GM18520 (cell line): ENCODE results near the gene CFAP410.
"Not testable (repeated sequence)": the region's sequence is repeated elsewhere in the genome, so short reads cannot be mapped to it uniquely, and the experiment has no call there.

Experiments
- ATAC-seq: cut with Tn5 transposase; IDR thresholded peaks from one replicate; pipeline ENCODE4 v1.9.1; 2021; ENCODE audit not compliant: unreplicated experiment

Gene CFAP410

GRCh38 chr21:44318489-44319285 is 20.5 kb downstream of the CFAP410 start:
- ATAC-seq: no peak

DNA sequence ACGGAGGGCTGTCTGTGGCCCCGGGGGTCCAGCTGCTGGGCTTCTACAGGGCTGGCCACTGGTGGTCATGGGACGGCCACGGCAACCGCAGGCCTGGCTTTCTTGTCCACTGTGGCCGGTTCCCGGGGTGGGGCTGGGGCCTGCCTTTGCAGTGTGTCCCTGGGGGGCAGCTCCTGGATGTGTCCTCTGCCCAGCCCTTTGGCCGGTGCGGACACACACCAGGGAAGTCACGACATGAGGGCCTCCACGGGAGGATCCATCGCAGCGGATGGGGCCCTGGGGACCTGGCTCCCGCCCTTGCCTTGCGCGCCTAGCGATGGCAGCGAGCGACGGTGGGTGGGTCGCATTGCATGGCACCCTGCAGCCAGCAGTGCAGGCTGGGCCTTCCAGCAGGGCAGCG is 21.3 kb downstream of the CFAP410 start:
- no peak for ATAC-seq

GRCh38 chr21:44317241-44317782 is 21.9 kb downstream of the CFAP410 start:
- no peak for ATAC-seq

GRCh38 chr21:44316277-44316900 is 22.8 kb downstream of the CFAP410 start:
- ATAC-seq: no peak

DNA sequence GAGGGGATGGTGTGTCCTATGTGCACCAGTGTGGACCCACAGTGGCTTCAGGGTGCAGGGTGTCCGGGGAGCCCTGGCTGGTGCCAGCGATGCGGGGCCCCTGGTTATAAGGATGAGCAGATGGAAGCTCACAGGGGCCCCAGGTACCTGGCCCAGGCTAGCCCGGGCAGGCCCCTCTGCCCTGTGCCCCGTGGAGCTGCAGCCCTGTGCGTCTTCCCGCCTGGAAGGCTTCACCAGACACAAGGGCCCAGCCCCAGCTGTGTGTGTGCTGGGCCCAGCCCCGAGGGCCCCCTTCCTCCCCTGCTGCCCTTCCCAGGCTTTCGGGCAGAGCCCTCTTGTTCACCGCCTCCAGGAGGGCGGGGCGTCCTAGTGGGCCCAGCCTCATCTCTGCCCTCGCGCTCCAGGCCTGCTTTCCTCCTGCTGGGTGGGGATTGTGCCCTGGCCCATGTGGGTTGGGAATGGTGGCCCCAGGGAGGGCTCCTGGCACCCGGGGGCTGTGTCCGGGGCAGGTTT is 23.4 kb downstream of the CFAP410 start:
- ATAC-seq: no peak

DNA sequence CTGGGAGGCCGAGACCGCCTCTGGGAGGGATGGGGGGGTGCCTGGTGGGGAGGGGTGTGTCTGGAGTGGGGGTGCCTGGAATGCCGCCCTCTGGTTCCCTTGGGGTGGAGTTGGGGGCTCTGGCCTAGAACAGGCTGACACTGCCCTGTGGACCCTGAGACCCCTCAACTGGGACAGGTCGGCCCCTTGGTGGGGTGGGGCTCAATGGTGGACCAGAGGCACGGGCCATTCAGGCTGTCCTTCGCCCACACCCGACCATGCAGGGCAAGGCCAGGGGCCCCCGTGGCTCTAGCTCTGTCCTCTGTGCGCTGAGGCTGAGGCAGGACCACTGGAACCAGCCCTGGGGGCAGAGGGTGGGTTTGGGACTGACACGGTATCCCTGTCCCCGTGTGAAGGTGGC is 24.6 kb downstream of the CFAP410 start:
- no peak for ATAC-seq

GRCh38 chr21:44314128-44314527 is 25.1 kb downstream of the CFAP410 start:
- no peak for ATAC-seq

GRCh38 chr21:44313451-44313850 is 25.7 kb downstream of the CFAP410 start:
- ATAC-seq: no peak

GRCh38 chr21:44312716-44313115 is 26.5 kb downstream of the CFAP410 start:
- no peak for ATAC-seq

GRCh38 chr21:44312089-44312488 is 27.1 kb downstream of the CFAP410 start:
- no peak for ATAC-seq

- no peak for ATAC-seq
These were observed 28.3 kb downstream of the CFAP410 start for GRCh38 chr21:44310628-44311507.

DNA sequence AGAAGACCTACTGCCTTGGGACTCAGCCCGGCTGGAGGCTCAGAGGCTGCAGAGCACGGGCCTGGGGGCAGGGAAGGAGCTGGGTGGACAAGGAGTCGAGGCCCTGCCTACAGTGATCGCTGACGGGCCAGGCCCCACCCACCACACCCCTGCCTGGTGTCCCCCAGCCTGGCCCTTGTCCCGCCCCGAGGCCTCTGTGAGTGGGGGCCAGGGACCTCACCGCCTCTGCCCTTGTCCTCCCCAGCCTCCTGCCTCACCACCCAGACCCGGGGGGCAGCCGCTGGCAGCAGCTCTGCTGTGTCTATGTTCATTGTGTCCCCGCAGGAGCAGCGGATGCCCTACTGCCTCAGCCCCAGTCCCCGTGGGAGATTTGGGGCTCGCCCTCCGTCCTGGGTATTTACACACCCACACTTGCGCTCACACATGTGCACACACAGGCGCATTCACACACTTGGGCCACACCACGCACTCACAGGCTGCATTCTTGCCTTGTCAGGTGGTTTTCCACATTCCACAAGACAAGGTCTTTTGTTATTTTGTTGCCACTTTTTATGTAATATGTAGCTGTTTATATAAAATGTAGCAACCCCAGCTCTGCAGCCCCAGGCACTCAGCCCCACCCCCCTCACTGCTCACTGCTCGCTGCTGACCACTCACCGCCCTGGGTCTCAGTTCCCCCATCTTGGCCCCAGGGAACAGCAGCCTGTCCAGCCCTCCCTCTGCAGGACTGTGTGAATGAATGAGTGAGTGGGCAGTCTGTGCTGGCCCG is 32.1 kb downstream of the CFAP410 start:
- ATAC-seq: no peak

DNA sequence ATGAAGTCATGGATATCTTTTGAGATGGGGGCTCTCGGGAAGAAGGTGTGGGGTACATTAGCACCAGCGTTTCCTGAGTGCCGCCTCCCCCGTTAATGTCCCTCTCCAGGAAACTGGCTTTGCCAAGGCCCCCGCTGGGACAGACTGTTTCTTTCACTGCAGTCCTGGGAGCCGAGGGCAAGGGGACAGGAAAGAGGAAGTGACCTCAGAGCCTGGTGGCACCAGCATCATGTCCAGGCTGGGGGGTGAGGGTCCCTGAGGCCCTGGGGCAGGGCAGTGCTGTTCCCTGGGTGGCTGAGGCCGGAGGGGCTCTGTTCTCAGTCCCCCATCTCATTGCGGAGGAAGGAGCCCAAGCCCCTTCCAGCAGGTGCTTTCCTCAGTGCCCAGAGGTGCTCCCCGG is 33.5 kb downstream of the CFAP410 start:
- no peak for ATAC-seq

DNA sequence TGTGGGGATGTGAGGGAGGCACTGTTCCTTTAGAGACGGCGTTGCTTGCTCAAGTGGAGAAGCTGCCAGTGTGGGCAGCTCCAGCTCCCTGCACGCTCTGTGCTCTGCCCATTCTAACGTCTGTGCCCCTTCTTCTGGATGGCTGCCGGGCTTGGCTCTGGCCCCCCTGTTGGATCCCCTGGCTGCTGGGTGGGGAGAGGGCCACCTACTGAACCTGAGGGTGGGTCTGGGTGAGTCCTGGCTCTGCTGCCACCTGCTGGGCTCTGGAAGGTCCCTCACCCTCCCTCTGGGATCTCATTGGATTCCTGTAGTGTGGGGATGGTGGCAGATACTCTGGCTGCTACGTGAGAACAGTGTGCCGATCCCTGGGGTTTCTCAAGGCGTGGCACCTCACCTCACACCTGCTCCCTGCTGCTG is 34.3 kb downstream of the CFAP410 start:
- no peak for ATAC-seq

- ATAC-seq: no peak
These were observed 35.1 kb downstream of the CFAP410 start for GRCh38 chr21:44304011-44304616.

GRCh38 chr21:44303490-44303981 is 35.7 kb downstream of the CFAP410 start:
- no peak for ATAC-seq

DNA sequence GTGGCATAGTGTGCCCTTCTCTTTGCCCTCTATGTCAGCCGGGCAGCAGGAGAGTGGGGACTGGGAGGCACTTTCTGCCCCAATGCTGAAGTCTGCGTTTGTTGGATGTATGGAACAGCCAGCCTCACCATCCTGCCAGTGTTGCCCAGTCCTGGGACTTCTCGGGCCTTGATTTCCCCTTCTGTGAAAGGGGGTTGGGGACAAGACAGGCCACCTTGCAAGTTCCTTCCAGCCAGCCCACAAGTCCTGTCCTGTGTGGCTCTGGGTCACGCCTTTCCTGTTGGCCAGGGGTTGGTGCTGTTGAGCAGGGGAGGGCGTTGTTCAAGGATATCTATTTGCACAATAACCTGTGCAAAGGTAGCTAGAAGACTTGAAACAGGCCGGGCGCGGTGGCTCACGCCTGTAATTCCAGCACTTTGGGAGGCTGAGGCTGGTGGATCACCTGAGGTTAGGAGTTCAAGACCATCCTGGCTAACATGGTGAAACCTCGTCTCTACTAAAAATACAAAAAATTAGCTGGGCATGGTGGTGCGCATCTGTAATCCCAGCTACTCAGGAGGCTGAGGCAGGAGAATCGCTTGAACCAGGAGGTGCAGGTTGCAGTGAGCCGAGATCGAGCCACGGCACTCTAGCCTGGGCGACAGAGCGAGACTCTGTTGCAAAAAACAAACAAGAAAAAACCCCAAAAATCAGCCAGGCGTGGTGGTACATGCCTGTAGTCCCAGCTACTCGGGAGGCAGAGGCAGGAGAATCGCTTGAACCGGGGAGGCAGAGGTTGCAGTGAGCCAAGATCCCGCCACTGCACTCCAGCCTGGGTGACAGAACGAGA is 36.4 kb downstream of the CFAP410 start:
- ATAC-seq: not testable (repeated sequence)

GRCh38 chr21:44301961-44302406 is 37.2 kb downstream of the CFAP410 start:
- ATAC-seq: no peak

- ATAC-seq: no peak
These were observed 38.0 kb downstream of the CFAP410 start for GRCh38 chr21:44301141-44301540.
